Gastrocnemius medialis (tissue), 4 donors: ENCODE measurements around the gene PBX2. TPM values are rescaled to one million over a fixed set of nuclear protein-coding genes. Genes with fewer than 3 reads are reported as not detected.

ENCODE experiments used
- ATAC-seq, 2 donors: fragments of 150-250 bp; one replicate each; pipeline ENCODE4 v1.9.1; 2016
- DNase-seq, 2 donors: peaks; one replicate each; pipeline ENCODE4 v3.0.0-alpha.2; 2019
- H3K27ac ChIP-seq, 4 donors: fragments of 200-600 bp; sonication (generic); 1 replicate in 1 of 4; 2 replicates in 3 of 4; pipeline ENCODE4 v1.5.1; 2016 to 2018; ENCODE audit warnings: mild to moderate bottlenecking in 2 of 4, moderate library complexity in 1 of 4
- H3K27me3 ChIP-seq, 3 donors: fragments of 200-600 bp; sonication (generic) in 2 of 3; 1 replicate in 1 of 3; 2 replicates in 2 of 3; pipeline versions ENCODE4 v1.5.1 to v1.6.0; 2016 to 2019; ENCODE audit warnings: mild to moderate bottlenecking in 1 of 3, moderate library complexity in 1 of 3
- H3K36me3 ChIP-seq, 2 donors: fragments of 200-600 bp; sonication (generic) in 1 of 2; one replicate each; pipeline ENCODE4 v1.5.1; 2017 to 2018
- H3K4me1 ChIP-seq, 2 donors: fragments of 200-600 bp; sonication (generic) in 1 of 2; one replicate each; pipeline ENCODE4 v1.5.1; 2016 to 2017; ENCODE audit warnings: mild to moderate bottlenecking in 2 of 2
- H3K4me3 ChIP-seq, 4 donors: fragments of 200-600 bp; sonication (generic) in 3 of 4; 1 replicate in 1 of 4; 2 replicates in 3 of 4; pipeline ENCODE4 v1.5.1; 2016 to 2019; ENCODE audit warnings: mild to moderate bottlenecking in 2 of 4
- H3K9me3 ChIP-seq, 3 donors: fragments of 200-600 bp; sonication (generic) in 2 of 3; 1 replicate in 1 of 3; 2 replicates in 2 of 3; pipeline ENCODE4 v1.5.1; 2016 to 2019
- CTCF ChIP-seq, 5 experiments: fragments of 450-650 bp in 3 of 5; fragments of 200-600 bp in 2 of 5; sonication (generic) in 2 of 5; IDR thresholded peaks in 4 of 5; conservative IDR thresholded peaks in 1 of 5; 1 replicate in 4 of 5; 2 replicates in 1 of 5; pipeline ENCODE4 v1.5.1; 2016 to 2019; ENCODE audit warnings: antibody characterized with exemption in 5 of 5, mild to moderate bottlenecking in 3 of 5, moderate library complexity in 3 of 5
- POLR2A ChIP-seq, 2 donors: fragments of 450-650 bp; IDR thresholded peaks; one replicate each; pipeline ENCODE4 v1.6.1; 2017; ENCODE audit warnings: antibody characterized with exemption in 2 of 2, mild to moderate bottlenecking in 2 of 2, moderate library complexity in 2 of 2
- in situ Hi-C, 4 donors: fragments of 200-750 bp; cut with MboI; loops; one replicate each; pipeline versions ENCODE4 v1.15.0 to v1.8.0; 2017; ENCODE audit warnings: low sequenced_read_pairs in 4 of 4
- intact Hi-C: fragments of 100-400 bp; cut with DNase I; formaldehyde crosslinking; loops from one replicate; pipeline ENCODE4 v1.15.1; 2023; ENCODE audit warnings: low total_unique reads
- total RNA-seq, 4 donors: library from RNA; depleted of rRNA; stranded (reverse); fragments of >200 nt; gene quantifications; one replicate each; pipeline versions ENCODE4 v1.1.0 to v1.2.3, GENCODE V29; 2016

Gene PBX2
- total RNA-seq, 4 donors from 2014 or later, result 24.3 to 37.6 (median 33.6) TPM

GRCh38 chr6:32156891-32157290, 33.1 kb downstream of the PBX2 start:
- Histone ChIP-seq H3K27ac (no peak overlapping the region), H3K4me1 (peaks cover 25 to 29% of the 10 kb centered on the region in 2 donors), H3K4me3 (no peak overlapping the region), H3K27me3 (no peaks in the 10 kb centered on the region), H3K36me3 (peaks cover 0 to 29% of the 10 kb centered on the region in 2 donors), H3K9me3 (no peaks in the 10 kb centered on the region)
- intact Hi-C loops (no loop called here), in situ Hi-C loops (no loop called here)
- TF ChIP-seq POLR2A (IDR thresholded peaks at IDR 0.05) (no peak), CTCF (IDR thresholded peaks at IDR 0.05 in 4 of 5, conservative IDR thresholded peaks at IDR 0.05 in 1 of 5) (no peak)
- DNase-seq (no peak), ATAC-seq (no peak)

GRCh38 chr6:32154514-32155161, 35.4 kb downstream of the PBX2 start:
- Histone ChIP-seq H3K9me3 (no peaks in the 10 kb centered on the region), H3K36me3 (peaks cover 0 to 29% of the 10 kb centered on the region in 2 donors), H3K27me3 (peaks cover under 1 to 11% (median 4%) of the 10 kb centered on the region in 3 donors), H3K27ac (peak overlapping the region; percentile 77 to 93 (median 87)), H3K4me3 (peak overlapping the region; percentile 77 to 97 (median 84)), H3K4me1 (peaks cover 25 to 29% of the 10 kb centered on the region in 2 donors)
- DNase-seq (peak; percentile 65 to 77), ATAC-seq (peak; percentile 82 to 85)
- intact Hi-C loops, result loop anchor here (1.0 to 2.0 kb wide), 3 partner anchors 23 to 40 kb away; no protein-coding TSS in a partner anchor
- TF ChIP-seq CTCF (IDR thresholded peaks at IDR 0.05 in 4 of 5, conservative IDR thresholded peaks at IDR 0.05 in 1 of 5), result peak; percentile 31 to 72 (median 67)
- no peak for TF ChIP-seq POLR2A (IDR thresholded peaks at IDR 0.05)
- in situ Hi-C loops, result no loop called here

GRCh38 chr6:32153564-32154513, 36.2 kb downstream of the PBX2 start, which contains the start of gene PPT2:
PPT2 (plus strand) TSS chr6:32154141; CDS start chr6:32154595, 454 bp downstream.
- intact Hi-C loops (loop anchor here (1.0 to 2.0 kb wide), 4 partner anchors 23 to 41 kb away; partner anchors contain the start of gene FKBPL), in situ Hi-C loops (no loop called here)
- Histone ChIP-seq H3K36me3 (peaks cover 0 to 29% of the 10 kb centered on the region in 2 donors), H3K27me3 (peaks cover 7 to 19% (median 8%) of the 10 kb centered on the region in 3 donors), H3K4me1 (peaks cover 25 to 29% of the 10 kb centered on the region in 2 donors), H3K4me3 (peak within 1 kb of the TSS; percentile 77 to 97 (median 84)), H3K9me3 (no peaks in the 10 kb centered on the region), H3K27ac (peak within 1 kb of the TSS; percentile 77 to 93 (median 87))
- DNase-seq, result peak; percentile 80 to 85
- ATAC-seq, result peak; percentile 85 to 86
- peak in 2 of 5 experiments; percentile 14 to 15 for TF ChIP-seq CTCF (IDR thresholded peaks at IDR 0.05 in 4 of 5, conservative IDR thresholded peaks at IDR 0.05 in 1 of 5)
- TF ChIP-seq POLR2A (IDR thresholded peaks at IDR 0.05), result peak; percentile 23 to 38

DNA sequence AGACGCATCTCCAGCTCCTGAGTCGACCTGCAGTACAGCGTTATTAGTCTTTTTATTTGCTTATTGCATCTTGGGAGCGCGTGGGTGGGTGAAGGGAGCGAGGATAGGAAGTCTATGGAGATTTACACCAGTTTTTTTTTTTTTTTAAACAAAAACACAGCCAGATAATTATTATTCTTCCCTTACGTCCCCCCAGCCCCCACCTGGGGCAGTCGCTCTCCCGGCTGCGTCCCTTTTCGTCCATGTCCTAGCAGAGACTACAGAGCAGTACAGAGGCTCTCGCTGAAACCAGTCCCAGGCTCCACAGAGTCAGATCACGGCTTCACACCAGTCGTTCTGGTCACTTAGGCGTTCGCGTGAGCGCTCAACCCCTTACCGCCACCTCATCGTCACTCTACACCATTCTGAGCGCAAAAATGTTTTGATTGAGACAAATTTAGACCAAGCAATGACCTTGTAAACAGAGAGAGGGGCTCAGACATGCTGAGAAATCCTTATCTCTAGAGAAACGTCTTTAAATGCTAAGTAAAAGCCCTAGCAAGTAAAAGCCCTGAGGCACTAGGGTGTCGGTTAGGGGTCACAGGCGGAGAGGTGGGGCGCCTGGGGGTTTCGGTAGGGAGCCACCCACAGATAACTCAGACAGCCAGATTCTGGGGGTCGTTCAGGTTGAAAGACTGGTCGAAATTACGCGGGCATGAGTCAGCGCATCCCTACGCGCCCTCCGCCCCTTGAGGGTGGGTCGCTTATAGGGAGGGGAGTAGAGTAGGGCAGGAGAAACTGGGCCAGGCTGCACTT, 37.0 kb downstream of the PBX2 start:
- TF ChIP-seq POLR2A (IDR thresholded peaks at IDR 0.05), result no peak
- no peak for TF ChIP-seq CTCF (IDR thresholded peaks at IDR 0.05 in 4 of 5, conservative IDR thresholded peaks at IDR 0.05 in 1 of 5)
- Histone ChIP-seq H3K27me3 (peaks cover 15 to 27% (median 17%) of the 10 kb centered on the region in 3 donors), H3K4me1 (peaks cover 25 to 29% of the 10 kb centered on the region in 2 donors), H3K4me3 (peak overlapping the region; percentile 77 to 97 (median 84)), H3K9me3 (no peaks in the 10 kb centered on the region), H3K27ac (peak overlapping the region; percentile 77 to 93 (median 87)), H3K36me3 (peaks cover 0 to 21% of the 10 kb centered on the region in 2 donors)
- ATAC-seq (no peak), DNase-seq (no peak)
- intact Hi-C loops, result loop anchor here (2.0 kb wide), 1 partner anchor 22 kb away; the partner anchor contains the start of gene FKBPL
- in situ Hi-C loops, result no loop called here
